ENCODE data around the gene P2RY1.

P2RY1 gene

DNA sequence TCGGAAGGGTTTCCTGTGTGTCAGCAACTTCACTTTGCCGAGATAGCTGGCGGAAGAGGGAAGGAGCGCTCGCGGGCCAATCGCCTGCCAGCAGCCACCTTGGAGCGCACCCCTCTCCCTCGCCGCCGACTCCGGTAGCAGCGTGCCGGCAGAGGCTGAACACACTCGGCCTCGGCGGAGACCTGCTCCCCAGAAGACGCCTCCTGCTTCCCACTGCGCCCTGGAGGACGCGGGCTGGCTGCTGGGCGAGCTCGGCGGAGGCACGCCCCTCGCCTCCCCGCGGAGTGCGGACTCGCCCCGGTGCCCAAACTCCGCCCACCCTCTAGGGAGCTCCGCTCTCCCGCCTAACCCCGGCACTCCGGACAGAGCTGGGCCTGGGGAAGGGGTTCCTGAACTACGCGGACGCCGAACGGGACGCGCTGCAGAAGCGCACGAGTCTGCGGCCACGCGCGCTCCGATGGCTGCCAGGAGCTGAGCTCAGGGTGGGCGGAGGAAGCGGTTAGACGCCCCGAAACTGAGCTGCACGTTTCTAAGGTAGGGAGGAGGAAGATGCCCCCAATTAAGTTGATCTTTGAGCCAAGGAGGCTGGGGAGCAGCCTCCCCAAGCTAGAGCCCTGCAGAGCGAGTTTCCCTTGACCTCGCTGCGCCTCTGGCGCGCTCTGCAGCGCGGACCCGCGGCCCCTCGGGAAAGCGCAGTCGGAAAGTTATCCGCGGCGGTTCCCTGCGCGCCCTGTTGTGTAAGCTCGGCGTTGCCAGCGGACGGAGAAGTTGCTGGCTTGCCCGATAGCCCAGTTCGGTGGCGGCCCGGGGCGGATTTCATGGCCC is at the start of gene P2RY1:
TSS of gene P2RY1 (plus strand) at position 356 of the 825 bp plus-strand sequence. CDS start 652 bp downstream, outside the sequence.
- peak in 1 of 2 experiments; percentile 31 for DNase-seq (ENCODE audit: low read depth in 2 of 2)

GRCh38 chr3:152786977-152787681 is 47.8 kb upstream of the P2RY1 start:
- no peak for DNase-seq (ENCODE audit: low read depth in 2 of 2)

GRCh38 chr3:152790651-152791387 is 44.1 kb upstream of the P2RY1 start:
- no peak for DNase-seq (ENCODE audit: low read depth in 2 of 2)

- DNase-seq (ENCODE audit: low read depth in 2 of 2): no peak
These were observed 41.0 kb upstream of the P2RY1 start for GRCh38 chr3:152793969-152794368.

DNA sequence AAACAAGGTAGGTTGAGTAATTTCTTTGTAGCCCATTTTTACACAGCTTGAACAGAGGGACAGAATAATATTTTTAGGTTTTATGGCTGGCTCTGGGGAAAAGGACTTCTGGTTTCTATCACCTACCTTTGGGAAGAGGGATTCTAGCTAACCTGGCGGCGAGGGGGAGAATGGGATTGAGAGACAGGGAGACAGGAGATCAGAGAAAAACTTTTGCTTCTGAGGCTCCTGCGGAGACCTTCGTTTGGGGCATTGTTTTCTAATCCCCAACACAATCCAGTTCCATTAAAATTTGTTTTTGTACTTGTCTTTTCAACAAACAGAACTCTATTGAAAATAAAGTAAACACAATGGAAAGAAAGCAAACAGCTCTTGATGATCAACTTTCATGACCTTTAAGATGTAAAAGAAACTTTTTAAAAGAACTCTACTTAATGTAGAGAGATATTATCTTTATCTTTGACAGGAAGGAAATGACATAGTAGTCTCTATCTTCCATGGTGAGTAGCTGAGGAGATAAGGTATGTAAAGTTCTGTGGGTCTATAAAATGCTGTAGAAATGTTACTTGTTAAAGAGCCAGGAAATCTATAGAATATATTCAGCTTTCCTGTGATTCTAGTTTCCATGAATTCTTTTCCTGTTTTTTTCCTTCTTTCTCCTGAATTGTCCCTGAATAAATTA is 37.0 kb upstream of the P2RY1 start:
- no peak for DNase-seq (ENCODE audit: low read depth in 2 of 2)

DNA sequence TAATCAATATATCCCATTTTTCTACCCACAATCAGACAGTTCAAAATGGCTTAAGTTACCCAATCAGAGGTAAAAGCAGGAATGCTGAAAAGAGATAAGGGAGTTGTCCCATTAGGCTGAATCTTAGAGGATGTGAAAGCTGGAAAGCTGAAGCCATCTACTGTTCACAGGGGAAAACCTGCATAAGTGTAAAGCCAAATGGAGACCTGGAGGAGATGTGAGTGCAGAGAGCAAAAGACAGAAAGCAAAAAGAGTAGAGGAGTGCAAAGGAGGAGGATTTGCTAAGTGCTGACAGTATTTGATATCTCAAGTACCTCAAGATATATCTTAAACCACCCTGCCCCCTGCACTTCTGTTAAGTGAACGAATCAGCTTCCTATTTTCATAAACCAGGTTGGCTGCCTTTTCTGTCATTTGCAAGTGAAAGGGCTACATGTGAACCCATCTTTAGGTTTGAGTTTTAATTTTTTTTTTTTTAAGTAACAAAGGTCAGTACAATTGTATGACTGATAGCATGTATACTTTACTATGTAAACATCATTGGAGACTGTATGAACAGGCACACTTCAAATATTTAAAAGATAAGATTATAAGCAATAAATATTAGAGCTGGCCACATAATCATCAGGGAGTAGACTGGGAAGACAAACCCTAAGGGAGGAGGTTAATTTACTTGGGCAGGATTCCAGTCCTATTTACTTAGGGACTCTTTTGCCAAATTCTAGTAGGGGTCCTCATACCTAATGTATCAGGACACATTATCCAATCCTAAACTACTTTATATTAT is 22.8 kb upstream of the P2RY1 start:
- DNase-seq (ENCODE audit: low read depth in 2 of 2): no peak

GRCh38 chr3:152817400-152817799 is 17.5 kb upstream of the P2RY1 start:
- no peak for DNase-seq (ENCODE audit: low read depth in 2 of 2)

- no peak for DNase-seq (ENCODE audit: low read depth in 2 of 2)
These were observed 16.9 kb upstream of the P2RY1 start for GRCh38 chr3:152818027-152818426.

DNA sequence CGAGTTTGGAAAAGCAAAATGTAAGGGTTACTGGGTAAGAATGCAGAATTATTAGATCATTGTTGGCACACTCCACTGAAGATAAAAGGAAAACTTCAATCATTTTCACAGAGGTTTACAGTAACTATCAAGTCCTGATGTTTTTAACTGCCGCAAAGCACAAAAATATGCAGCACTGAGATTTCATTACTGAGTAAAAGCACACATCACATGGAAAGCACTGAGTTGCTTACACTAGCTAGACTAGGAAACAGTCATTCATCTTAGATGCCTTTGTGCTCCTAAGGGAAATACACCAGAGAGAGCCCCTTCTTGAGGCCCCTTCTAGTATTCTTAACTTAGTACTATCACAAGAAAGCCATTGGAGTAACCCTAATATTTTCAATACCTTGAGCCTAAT is 11.8 kb upstream of the P2RY1 start:
- no peak for DNase-seq (ENCODE audit: low read depth in 2 of 2)

- no peak for DNase-seq (ENCODE audit: low read depth in 2 of 2)
These were observed 11.2 kb upstream of the P2RY1 start for GRCh38 chr3:152823781-152824180.

- DNase-seq (ENCODE audit: low read depth in 2 of 2): no peak
These were observed 9.4 kb upstream of the P2RY1 start for GRCh38 chr3:152825566-152825965.

DNA sequence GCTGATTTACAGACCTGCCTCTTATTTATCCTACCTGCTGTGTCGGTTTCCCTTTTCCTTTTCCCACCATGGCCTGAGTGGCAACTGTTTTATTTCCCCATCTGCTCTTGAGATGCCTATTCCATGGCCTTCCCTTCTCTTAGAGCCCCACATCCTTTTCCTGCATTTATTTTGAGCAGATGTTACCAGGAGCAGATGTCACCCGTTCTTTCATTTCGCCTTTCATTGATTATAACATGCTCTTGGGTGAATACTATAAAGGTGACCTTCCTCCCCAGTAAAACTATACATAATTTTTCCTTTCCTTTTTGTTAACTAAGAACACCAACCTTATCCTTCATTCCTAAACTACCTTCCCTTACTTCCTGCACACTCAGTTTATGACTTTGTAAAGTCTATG is 8.5 kb upstream of the P2RY1 start:
- DNase-seq (ENCODE audit: low read depth in 2 of 2): no peak

- no peak for DNase-seq (ENCODE audit: low read depth in 2 of 2)
These were observed 7.6 kb upstream of the P2RY1 start for GRCh38 chr3:152827313-152827712.

DNA sequence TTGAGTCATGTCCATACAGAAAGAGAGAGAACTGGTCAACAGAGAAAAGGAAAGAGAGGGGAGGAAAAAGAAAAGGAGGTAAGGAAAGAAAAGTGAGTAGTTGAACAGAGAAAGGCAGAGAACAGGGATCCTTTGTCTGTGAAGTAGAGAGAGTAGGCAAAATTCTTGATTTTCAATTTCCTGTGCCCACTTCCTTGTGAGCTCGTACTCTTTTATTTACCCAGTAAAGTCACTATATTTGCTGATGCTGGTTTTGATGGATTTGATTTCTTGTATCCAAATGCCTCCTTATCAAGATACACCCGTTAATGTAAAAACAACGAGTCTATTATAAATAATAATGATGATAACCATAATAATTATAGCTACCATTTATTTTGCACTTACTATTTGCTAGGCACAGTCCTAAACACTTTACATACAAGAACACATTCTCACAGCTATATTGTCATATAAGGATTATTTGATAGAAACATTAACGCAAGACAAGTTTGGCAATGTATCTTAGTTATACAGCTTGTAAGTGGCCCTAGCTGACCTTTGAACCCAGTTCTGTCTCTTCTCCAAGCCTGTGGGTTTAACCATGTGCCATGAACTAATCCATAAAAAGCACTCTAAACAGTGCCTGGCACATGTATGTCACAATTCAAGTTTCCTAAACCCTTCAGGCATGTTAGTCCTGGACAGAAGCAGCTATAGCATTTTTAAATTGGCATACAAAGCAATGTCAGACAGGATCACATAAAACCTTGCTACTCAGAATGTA is 6.7 kb upstream of the P2RY1 start:
- DNase-seq (ENCODE audit: low read depth in 2 of 2): no peak

- DNase-seq (ENCODE audit: low read depth in 2 of 2): no peak
These were observed 4.7 kb upstream of the P2RY1 start for GRCh38 chr3:152830245-152830644.

DNA sequence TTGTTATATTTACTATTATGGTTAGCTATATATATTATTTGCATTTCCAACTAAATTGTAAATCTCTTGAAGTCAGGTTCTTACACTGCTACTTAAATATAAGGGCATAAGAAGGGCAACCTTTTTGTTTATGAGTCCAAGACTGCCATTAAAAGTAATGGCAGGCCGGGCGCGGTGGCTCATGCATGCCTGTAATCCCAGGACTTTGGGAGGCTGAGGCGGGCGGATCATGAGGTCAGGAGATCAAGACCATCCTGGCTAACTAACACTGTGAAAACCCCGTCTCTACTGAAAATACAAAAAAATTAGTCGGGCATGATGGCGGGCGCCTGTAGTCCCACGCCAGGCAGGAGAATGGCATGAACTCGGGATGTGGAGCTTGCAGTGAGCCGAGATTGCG is 2.9 kb upstream of the P2RY1 start:
- DNase-seq (ENCODE audit: low read depth in 2 of 2): no peak

DNA sequence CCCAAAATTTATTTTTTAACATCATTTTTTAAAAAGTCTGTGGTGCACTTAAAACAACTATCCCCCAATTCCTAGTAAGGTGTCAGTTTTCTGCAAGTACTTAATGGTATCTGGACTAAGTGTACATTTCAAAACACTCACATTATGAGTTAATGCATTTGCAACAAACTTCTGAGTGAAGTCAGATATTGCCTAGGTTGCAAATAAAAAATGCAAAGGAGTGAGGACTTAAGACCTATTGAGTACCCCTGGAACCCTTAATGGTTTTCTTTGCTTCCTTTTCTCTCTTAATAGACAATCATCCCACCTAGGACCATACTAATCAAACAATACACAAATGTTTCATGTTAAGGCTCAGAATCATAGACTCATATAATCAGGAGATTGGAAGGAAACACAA is 1.8 kb upstream of the P2RY1 start:
- no peak for DNase-seq (ENCODE audit: low read depth in 2 of 2)

DNA sequence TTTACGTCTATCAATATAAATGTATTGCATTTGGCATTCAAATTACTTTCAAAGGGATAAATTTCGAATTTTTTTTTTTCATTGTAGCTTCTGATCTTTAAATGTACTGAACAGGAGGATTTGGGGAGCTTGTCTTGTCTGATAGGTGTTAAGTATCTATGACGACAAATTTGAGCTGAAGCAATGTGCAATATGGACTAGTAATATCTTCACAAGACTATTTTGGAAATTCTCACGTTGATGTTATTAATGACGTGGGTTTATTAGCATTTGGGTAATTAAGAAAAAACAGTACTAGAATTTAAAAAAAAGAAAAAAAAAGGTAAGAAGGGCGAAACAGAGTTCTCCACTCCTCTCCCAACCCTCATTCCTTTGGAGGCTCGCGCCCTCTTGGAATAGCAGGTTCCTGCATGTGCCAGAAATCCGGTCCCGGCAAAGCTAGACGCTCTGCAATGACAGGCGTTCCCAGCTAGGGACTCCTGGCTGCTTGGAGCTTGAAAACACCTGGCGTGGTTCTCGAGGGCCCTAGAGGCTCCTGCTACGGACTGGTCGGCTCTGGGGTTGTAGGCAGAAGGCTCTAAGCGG is 648 bp upstream of the P2RY1 start:
- no peak for DNase-seq (ENCODE audit: low read depth in 2 of 2)

- no peak for DNase-seq (ENCODE audit: low read depth in 2 of 2)
These were observed 721 bp downstream of the P2RY1 start for GRCh38 chr3:152835601-152836102.

DNA sequence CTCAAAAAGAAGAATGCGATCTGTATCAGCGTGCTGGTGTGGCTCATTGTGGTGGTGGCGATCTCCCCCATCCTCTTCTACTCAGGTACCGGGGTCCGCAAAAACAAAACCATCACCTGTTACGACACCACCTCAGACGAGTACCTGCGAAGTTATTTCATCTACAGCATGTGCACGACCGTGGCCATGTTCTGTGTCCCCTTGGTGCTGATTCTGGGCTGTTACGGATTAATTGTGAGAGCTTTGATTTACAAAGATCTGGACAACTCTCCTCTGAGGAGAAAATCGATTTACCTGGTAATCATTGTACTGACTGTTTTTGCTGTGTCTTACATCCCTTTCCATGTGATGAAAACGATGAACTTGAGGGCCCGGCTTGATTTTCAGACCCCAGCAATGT is 1.3 kb downstream of the P2RY1 start:
- DNase-seq (ENCODE audit: low read depth in 2 of 2): no peak

All from stimulated activated CD4-positive, alpha-beta T cell treated with anti-CD3 and anti-CD28 coated beads, Interleukin-12 subunit alpha, Interleukin-12 subunit beta, amount 100 ng/mL, for 24 hours (primary cell).